ENCODE measurements around the gene PJA2.

The PJA2 gene

DNA sequence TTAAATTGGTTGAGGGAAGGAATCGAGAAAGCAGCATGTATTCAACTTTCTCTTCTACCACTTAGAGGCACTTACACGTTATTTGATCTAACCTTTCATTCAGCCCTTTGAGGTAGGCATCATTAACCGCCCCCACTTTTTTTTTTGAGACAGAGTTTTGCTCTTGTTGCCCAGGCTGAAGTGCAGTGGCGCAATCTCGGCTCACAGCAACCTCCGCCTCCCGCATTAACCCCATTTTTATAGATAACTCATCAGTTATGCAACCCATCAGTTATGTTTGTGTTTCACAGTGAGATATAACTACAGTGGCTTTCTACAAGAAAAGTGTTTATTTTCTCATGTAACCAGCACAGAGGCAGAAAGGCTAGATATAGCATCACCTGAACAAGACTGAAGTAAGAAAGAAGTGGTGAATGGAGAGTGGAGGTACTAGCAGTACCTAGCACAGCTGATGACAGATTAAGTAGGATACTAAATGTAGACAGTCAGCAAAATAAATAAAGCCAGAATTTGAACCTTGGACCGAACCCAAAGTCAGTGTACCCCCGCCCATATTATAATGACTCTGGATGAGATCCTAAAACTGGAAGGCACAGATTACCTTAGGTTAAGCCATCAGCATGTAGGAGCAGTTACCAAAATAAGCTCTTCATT is 91.2 kb downstream of the PJA2 start:
- Histone ChIP-seq H3K9me3 (ENCODE audit: low read depth, low read length) (no peaks in the 10 kb centered on the region), H3K36me3 (ENCODE audit: insufficient read depth, low read length) (no peaks in the 10 kb centered on the region), H3K4me3 (no peak overlapping the region), H3K27ac (no peak overlapping the region), H3K9ac (ENCODE audit: insufficient read length) (no peak overlapping the region)
- TF ChIP-seq EZH2 (IDR thresholded peaks at IDR 0.05) (no peak), POLR2AphosphoS5 (IDR thresholded peaks at IDR 0.05; ENCODE audit: borderline replicate concordance, low read depth, low read length) (no peak), FOXP2 (optimal IDR thresholded peaks at IDR 0.05; ENCODE audit: control extremely low read depth, extremely low read length, insufficient read depth) (no peak)
- DNase-seq (ENCODE audit: low read depth, low spot score) = no peak

- Histone ChIP-seq H3K27ac (no peak overlapping the region), H3K9me3 (ENCODE audit: low read depth, low read length) (no peaks in the 10 kb centered on the region), H3K4me3 (no peak overlapping the region), H3K36me3 (ENCODE audit: insufficient read depth, low read length) (no peaks in the 10 kb centered on the region), H3K9ac (ENCODE audit: insufficient read length) (no peak overlapping the region)
- no peak for DNase-seq (ENCODE audit: low read depth, low spot score)
- TF ChIP-seq EZH2 (IDR thresholded peaks at IDR 0.05) (no peak), POLR2AphosphoS5 (IDR thresholded peaks at IDR 0.05; ENCODE audit: borderline replicate concordance, low read depth, low read length) (no peak), FOXP2 (optimal IDR thresholded peaks at IDR 0.05; ENCODE audit: control extremely low read depth, extremely low read length, insufficient read depth) (no peak)
These were observed 93.1 kb downstream of the PJA2 start for GRCh38 chr5:109316634-109317033.

- no peak overlapping the region for H3K4me3 ChIP-seq
- H3K9me3 ChIP-seq (ENCODE audit: low read depth, low read length) = no peaks in the 10 kb centered on the region
- TF ChIP-seq FOXP2 (optimal IDR thresholded peaks at IDR 0.05; ENCODE audit: control extremely low read depth, extremely low read length, insufficient read depth) (no peak), POLR2AphosphoS5 (IDR thresholded peaks at IDR 0.05; ENCODE audit: borderline replicate concordance, low read depth, low read length) (no peak), EZH2 (IDR thresholded peaks at IDR 0.05) (no peak)
- no peak overlapping the region for H3K27ac ChIP-seq
- no peak for DNase-seq (ENCODE audit: low read depth, low spot score)
- no peaks in the 10 kb centered on the region for H3K36me3 ChIP-seq (ENCODE audit: insufficient read depth, low read length)
- no peak overlapping the region for H3K9ac ChIP-seq (ENCODE audit: insufficient read length)
These were observed 94.5 kb downstream of the PJA2 start for GRCh38 chr5:109315245-109315644.

GRCh38 chr5:109313127-109313526 is 96.6 kb downstream of the PJA2 start:
- Histone ChIP-seq H3K9me3 (ENCODE audit: low read depth, low read length) (no peaks in the 10 kb centered on the region), H3K9ac (ENCODE audit: insufficient read length) (no peak overlapping the region), H3K4me3 (no peak overlapping the region), H3K36me3 (ENCODE audit: insufficient read depth, low read length) (no peaks in the 10 kb centered on the region), H3K27ac (no peak overlapping the region)
- TF ChIP-seq FOXP2 (optimal IDR thresholded peaks at IDR 0.05; ENCODE audit: control extremely low read depth, extremely low read length, insufficient read depth) = no peak
- no peak for TF ChIP-seq POLR2AphosphoS5 (IDR thresholded peaks at IDR 0.05; ENCODE audit: borderline replicate concordance, low read depth, low read length)
- TF ChIP-seq EZH2 (IDR thresholded peaks at IDR 0.05) = no peak
- DNase-seq (ENCODE audit: low read depth, low spot score) = no peak

DNA sequence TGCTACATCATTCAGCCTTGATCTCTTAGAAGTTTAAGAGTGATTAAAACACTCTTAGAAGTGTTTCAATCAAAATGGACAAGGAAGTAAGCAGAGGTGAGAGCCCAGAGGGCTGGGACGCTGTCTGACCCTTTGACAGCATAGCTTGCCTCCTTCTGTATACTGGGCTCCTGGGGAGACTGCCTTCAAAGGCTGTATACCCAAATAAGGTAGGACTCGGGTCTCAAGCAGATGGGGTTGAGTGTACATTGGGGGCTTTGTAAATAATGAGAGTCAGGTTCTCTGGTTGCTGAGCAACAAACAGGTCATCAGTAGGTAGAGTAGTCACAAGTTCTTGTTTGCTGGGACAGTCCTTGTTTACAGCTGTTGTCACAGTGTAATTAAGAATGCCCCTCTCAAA is 97.1 kb downstream of the PJA2 start:
- Histone ChIP-seq H3K27ac (no peak overlapping the region), H3K9me3 (ENCODE audit: low read depth, low read length) (no peaks in the 10 kb centered on the region), H3K4me3 (no peak overlapping the region), H3K36me3 (ENCODE audit: insufficient read depth, low read length) (no peaks in the 10 kb centered on the region), H3K9ac (ENCODE audit: insufficient read length) (no peak overlapping the region)
- no peak for TF ChIP-seq POLR2AphosphoS5 (IDR thresholded peaks at IDR 0.05; ENCODE audit: borderline replicate concordance, low read depth, low read length)
- TF ChIP-seq EZH2 (IDR thresholded peaks at IDR 0.05) = no peak
- no peak for TF ChIP-seq FOXP2 (optimal IDR thresholded peaks at IDR 0.05; ENCODE audit: control extremely low read depth, extremely low read length, insufficient read depth)
- DNase-seq (ENCODE audit: low read depth, low spot score) = no peak

GRCh38 chr5:109310315-109310714 is 99.5 kb downstream of the PJA2 start:
- no peak for DNase-seq (ENCODE audit: low read depth, low spot score)
- H3K36me3 ChIP-seq (ENCODE audit: insufficient read depth, low read length) = no peaks in the 10 kb centered on the region
- TF ChIP-seq POLR2AphosphoS5 (IDR thresholded peaks at IDR 0.05; ENCODE audit: borderline replicate concordance, low read depth, low read length) (no peak), FOXP2 (optimal IDR thresholded peaks at IDR 0.05; ENCODE audit: control extremely low read depth, extremely low read length, insufficient read depth) (no peak), EZH2 (IDR thresholded peaks at IDR 0.05) (no peak)

DNA sequence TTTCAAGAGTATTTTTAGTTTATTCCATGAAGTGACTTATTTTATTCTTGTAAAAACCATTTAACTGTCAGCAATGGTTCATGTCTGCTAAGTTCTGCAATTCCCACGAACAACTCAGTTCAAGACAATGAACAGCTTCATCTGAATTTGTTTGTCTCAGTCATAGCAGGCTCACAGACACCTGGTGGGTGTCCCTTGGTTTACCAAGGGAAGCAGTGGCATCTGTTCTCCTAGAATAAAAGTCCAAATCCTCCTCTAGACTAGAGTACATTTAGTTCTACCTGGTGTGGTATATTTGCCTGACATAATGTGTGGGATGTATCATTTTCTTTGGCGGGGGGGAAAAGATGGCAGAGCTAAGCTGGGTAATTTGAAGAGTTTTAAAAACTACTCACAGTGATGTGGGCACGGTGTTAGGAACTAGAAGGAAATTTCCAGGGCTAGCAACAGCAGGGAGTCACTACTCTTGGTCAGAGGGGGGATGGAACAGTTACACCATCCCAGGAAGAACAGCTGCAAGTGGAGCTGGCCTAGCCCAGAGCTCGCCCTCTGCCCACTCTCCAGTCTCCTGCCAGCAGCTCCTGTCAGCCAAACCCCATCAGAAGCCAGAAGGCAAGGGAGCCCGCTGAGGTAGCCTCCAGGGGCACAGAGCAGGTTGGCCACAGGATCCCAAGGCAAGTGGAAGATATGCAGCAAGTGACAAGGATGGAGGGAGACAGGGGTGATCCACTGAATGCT is 100.3 kb downstream of the PJA2 start:
- H3K9ac ChIP-seq (ENCODE audit: insufficient read length) = no peak overlapping the region
- no peak overlapping the region for H3K27ac ChIP-seq
- no peaks in the 10 kb centered on the region for H3K36me3 ChIP-seq (ENCODE audit: insufficient read depth, low read length)
- no peaks in the 10 kb centered on the region for H3K9me3 ChIP-seq (ENCODE audit: low read depth, low read length)
- no peak overlapping the region for H3K4me3 ChIP-seq
- no peak for DNase-seq (ENCODE audit: low read depth, low spot score)
- TF ChIP-seq FOXP2 (optimal IDR thresholded peaks at IDR 0.05; ENCODE audit: control extremely low read depth, extremely low read length, insufficient read depth) (no peak), POLR2AphosphoS5 (IDR thresholded peaks at IDR 0.05; ENCODE audit: borderline replicate concordance, low read depth, low read length) (no peak), EZH2 (IDR thresholded peaks at IDR 0.05) (no peak)

More at GRCh38 chr5:109310315-109310714, 99.5 kb downstream of the PJA2 start:
- Histone ChIP-seq H3K4me3 (no peak overlapping the region), H3K9ac (ENCODE audit: insufficient read length) (no peak overlapping the region), H3K27ac (no peak overlapping the region), H3K9me3 (ENCODE audit: low read depth, low read length) (no peaks in the 10 kb centered on the region)

- no peak for TF ChIP-seq EZH2 (IDR thresholded peaks at IDR 0.05)
- TF ChIP-seq POLR2AphosphoS5 (IDR thresholded peaks at IDR 0.05; ENCODE audit: borderline replicate concordance, low read depth, low read length) = no peak
- TF ChIP-seq FOXP2 (optimal IDR thresholded peaks at IDR 0.05; ENCODE audit: control extremely low read depth, extremely low read length, insufficient read depth) = no peak
- Histone ChIP-seq H3K27ac (no peak overlapping the region), H3K36me3 (ENCODE audit: insufficient read depth, low read length) (no peaks in the 10 kb centered on the region), H3K9me3 (ENCODE audit: low read depth, low read length) (no peaks in the 10 kb centered on the region), H3K4me3 (no peak overlapping the region), H3K9ac (ENCODE audit: insufficient read length) (no peak overlapping the region)
- no peak for DNase-seq (ENCODE audit: low read depth, low spot score)
These were observed 101.8 kb downstream of the PJA2 start for GRCh38 chr5:109307951-109308350.

Data from SK-N-MC (cell line).